HL-60 (cell line): ENCODE data around the gene CAMTA1.
A peak's percentile ranks its signal among the peaks of the same experiment; 100 is the strongest.

ENCODE experiments used
- DNase-seq, 2 experiments: peaks; one replicate each; pipeline ENCODE4 v3.0.0-alpha.2; 2010 to 2020; ENCODE audit warnings: low read depth in 1 of 2, low spot score in 1 of 2
- H3K27ac ChIP-seq: fragments of 250-450 bp; sonication (Bioruptor Pico); replicated peaks from 2 replicates; pipeline ENCODE4 v1.5.1; 2020; ENCODE audit warnings: mild to moderate bottlenecking, moderate library complexity
- H3K27me3 ChIP-seq: fragments of 250-450 bp; sonication (Bioruptor Pico); 2 replicates; pipeline ENCODE4 v1.5.1; 2021; ENCODE audit warnings: mild to moderate bottlenecking, moderate library complexity; ENCODE audit not compliant: insufficient read depth, poor library complexity, severe bottlenecking
- H3K4me3 ChIP-seq: replicated peaks from 2 replicates; pipeline ENCODE4 v1.5.1; 2011; ENCODE audit warnings: mild to moderate bottlenecking, control low read depth, low read length; ENCODE audit not compliant: insufficient read depth
- CTCF ChIP-seq: IDR thresholded peaks from one replicate; pipeline ENCODE4 v1.5.1; 2011; ENCODE audit warnings: low read length, control low read depth, inconsistent platforms; ENCODE audit not compliant: insufficient read depth
- GABPA ChIP-seq: IDR thresholded peaks from 2 replicates; pipeline ENCODE4 v1.6.1; 2012; ENCODE audit warnings: low read depth
- POLR2AphosphoS5 ChIP-seq: IDR thresholded peaks from 2 replicates; pipeline ENCODE4 v1.6.1; 2012; ENCODE audit warnings: low read depth
- REST ChIP-seq: IDR thresholded peaks from 2 replicates; pipeline ENCODE4 v1.6.1; 2012; ENCODE audit warnings: low read depth; ENCODE audit not compliant: insufficient replicate concordance
- SPI1 ChIP-seq: IDR thresholded peaks from 2 replicates; pipeline ENCODE4 v1.6.1; 2012; ENCODE audit warnings: low read depth, mild to moderate bottlenecking, borderline replicate concordance

Gene CAMTA1

GRCh38 chr1:7702365-7702764, 917.1 kb downstream of the CAMTA1 start:
- DNase-seq, result no peak
- Histone ChIP-seq H3K4me3 (no peak overlapping the region), H3K27ac (no peak overlapping the region), H3K27me3 (peaks cover 31% of the 10 kb centered on the region)
- no peak for TF ChIP-seq SPI1
- TF ChIP-seq CTCF, result no peak
- no peak for TF ChIP-seq REST
- no peak for TF ChIP-seq POLR2AphosphoS5
- no peak for TF ChIP-seq GABPA

- Histone ChIP-seq H3K4me3 (no peak overlapping the region), H3K27ac (no peak overlapping the region), H3K27me3 (peaks cover 34% of the 10 kb centered on the region)
- no peak for TF ChIP-seq POLR2AphosphoS5
- no peak for DNase-seq
Observed at GRCh38 chr1:7703321-7704213, 918.3 kb downstream of the CAMTA1 start.

- Histone ChIP-seq H3K27me3 (peaks cover 34% of the 10 kb centered on the region), H3K4me3 (peak overlapping the region; percentile 27), H3K27ac (no peak overlapping the region)
- DNase-seq, result peak; percentile 80 to 81
- TF ChIP-seq REST, result no peak
- no peak for TF ChIP-seq CTCF
- no peak for TF ChIP-seq SPI1
- no peak for TF ChIP-seq POLR2AphosphoS5
- TF ChIP-seq GABPA, result no peak
Observed at GRCh38 chr1:7704214-7705047, 919.2 kb downstream of the CAMTA1 start.
